IMR-90 (cell line): ENCODE results near the gene ERGIC1. TPM values are rescaled to one million over a fixed set of nuclear protein-coding genes. Genes with fewer than 3 reads are reported as not detected.

ENCODE experiments used
- ATAC-seq: fragments of 200-7000 bp; cut with Tn5 transposase; 2 replicates; pipeline ENCODE4 v1.9.1; 2020; ENCODE audit warnings: low read depth, mild to moderate bottlenecking, moderate library complexity
- BruUV-seq: library from RNA; stranded (reverse); fragments of 400-500 nt; replicated peaks from 2 replicates; lab custom pipeline; 2021; lab: Mats Ljungman, UMichigan
- CTCF ChIA-PET: fragments of 300-600 bp; formaldehyde crosslinking; extraction: SDS; loops from one replicate; lab custom pipeline; 2021; ENCODE audit warnings: antibody characterized with exemption; lab: Yijun Ruan, JAX
- POLR2A ChIA-PET: fragments of 300-600 bp; sonication (Branson Sonifier 250); formaldehyde crosslinking; loops from one replicate; lab custom pipeline; 2022; ENCODE audit warnings: antibody characterized with exemption; ENCODE audit not compliant: unreplicated experiment; lab: Charles Lee
- DNase-seq: peaks from one replicate; pipeline ENCODE4 v3.0.0; 2013
- H2AFZ ChIP-seq: replicated peaks from 2 replicates; pipeline ENCODE3; 2013; ENCODE audit warnings: low read length, mild to moderate bottlenecking; ENCODE audit not compliant: poor library complexity
- H2AK5ac ChIP-seq: 2 replicates; pipeline ENCODE4 v1.6.1; 2013; ENCODE audit warnings: low read depth, low read length, inconsistent platforms
- H2AK9ac ChIP-seq: replicated peaks from 2 replicates; pipeline ENCODE3; 2013; ENCODE audit warnings: mild to moderate bottlenecking, low read depth, low read length, moderate library complexity; ENCODE audit not compliant: poor library complexity
- H2BK120ac ChIP-seq: 2 replicates; pipeline ENCODE4 v1.6.1; 2013; ENCODE audit warnings: low read depth, low read length, inconsistent platforms
- H2BK15ac ChIP-seq: 3 replicates; pipeline ENCODE4 v1.6.1; 2013; ENCODE audit warnings: low read depth, low read length, inconsistent platforms
- H2BK20ac ChIP-seq: 2 replicates; pipeline ENCODE4 v1.6.1; 2013; ENCODE audit warnings: low read depth, mild to moderate bottlenecking, inconsistent platforms, low read length, moderate library complexity
- H2BK5ac ChIP-seq: 2 replicates; pipeline ENCODE4 v1.6.1; 2013; ENCODE audit warnings: mild to moderate bottlenecking, low read depth, low read length, inconsistent platforms; ENCODE audit not compliant: poor library complexity, severe bottlenecking
- H3K14ac ChIP-seq: replicated peaks from 2 replicates; pipeline ENCODE4 v1.6.1; 2013; ENCODE audit warnings: low read depth, low read length, inconsistent platforms
- H3K18ac ChIP-seq: 2 replicates; pipeline ENCODE4 v1.6.1; 2013; ENCODE audit warnings: low read depth, low read length, control low read depth
- H3K23ac ChIP-seq: 2 replicates; pipeline ENCODE4 v1.6.1; 2013; ENCODE audit warnings: low read depth, low read length, inconsistent platforms
- H3K27ac ChIP-seq: 2 replicates; pipeline ENCODE4 v1.5.1; 2013; ENCODE audit warnings: mild to moderate bottlenecking, control low read depth, low read length; ENCODE audit not compliant: insufficient read depth
- H3K27me3 ChIP-seq: 2 replicates; pipeline ENCODE4 v1.6.1; 2013; ENCODE audit warnings: low read length; ENCODE audit not compliant: control insufficient read depth, insufficient read depth
- H3K36me3 ChIP-seq: 2 replicates; pipeline ENCODE4 v1.6.1; 2013; ENCODE audit warnings: low read length, mixed read lengths; ENCODE audit not compliant: control insufficient read depth, insufficient read depth
- H3K4ac ChIP-seq: 2 replicates; pipeline ENCODE4 v1.6.1; 2013; ENCODE audit warnings: low read depth, low read length, inconsistent platforms
- H3K4me1 ChIP-seq: 2 replicates; pipeline ENCODE4 v1.6.1; 2013; ENCODE audit warnings: low read length, mixed read lengths; ENCODE audit not compliant: control insufficient read depth, insufficient read depth
- H3K4me2 ChIP-seq: 2 replicates; pipeline ENCODE4 v1.6.1; 2013; ENCODE audit warnings: low read depth, mild to moderate bottlenecking, control low read depth, low read length, moderate library complexity
- H3K4me3 ChIP-seq: 2 replicates; pipeline ENCODE4 v1.5.1; 2013; ENCODE audit warnings: low read depth, mild to moderate bottlenecking, control low read depth, low read length, moderate library complexity; ENCODE audit not compliant: insufficient read depth
- H3K56ac ChIP-seq: 2 replicates; pipeline ENCODE4 v1.6.1; 2013; ENCODE audit warnings: low read length, inconsistent platforms; ENCODE audit not compliant: insufficient read depth; ENCODE audit errors: extremely low read depth
- H3K79me1 ChIP-seq, 2 experiments: 2 replicates each; pipeline ENCODE4 v1.6.1; 2013; ENCODE audit warnings: low read length in 2 of 2, inconsistent platforms in 1 of 2, low read depth in 1 of 2
- H3K9ac ChIP-seq: 2 replicates; pipeline ENCODE4 v1.6.1; 2013; ENCODE audit warnings: low read depth, low read length, control low read depth
- H3K9me1 ChIP-seq: 2 replicates; pipeline ENCODE4 v1.6.1; 2013; ENCODE audit warnings: low read length, inconsistent platforms; ENCODE audit not compliant: insufficient read depth
- H3K9me3 ChIP-seq: 2 replicates; pipeline ENCODE4 v1.6.1; 2013; ENCODE audit warnings: low read length; ENCODE audit not compliant: control insufficient read depth, insufficient read depth
- H4K20me1 ChIP-seq: 2 replicates; pipeline ENCODE4 v1.6.1; 2013; ENCODE audit warnings: low read length, inconsistent platforms; ENCODE audit not compliant: insufficient read depth
- H4K5ac ChIP-seq: 2 replicates; pipeline ENCODE4 v1.6.1; 2013; ENCODE audit warnings: mild to moderate bottlenecking, low read depth, low read length, control low read depth
- H4K8ac ChIP-seq, 2 experiments: 2 replicates each; pipeline ENCODE4 v1.6.1; 2013; ENCODE audit warnings: low read depth in 2 of 2, low read length in 2 of 2, control low read depth in 1 of 2, inconsistent platforms in 1 of 2
- H4K91ac ChIP-seq: 2 replicates; pipeline ENCODE4 v1.6.1; 2013; ENCODE audit warnings: low read depth, low read length, inconsistent platforms; ENCODE audit not compliant: insufficient read depth
- BHLHE40 ChIP-seq: fragments of 150-350 bp; IDR thresholded peaks from 2 replicates; pipeline ENCODE4 v1.6.1; 2016; ENCODE audit warnings: mild to moderate bottlenecking, low read depth, low read length
- CEBPB ChIP-seq: IDR thresholded peaks from 2 replicates; pipeline ENCODE4 v1.6.1; 2012; ENCODE audit warnings: low read depth, low read length, improper control_type of control experiment
- CHD1 ChIP-seq: IDR thresholded peaks from 2 replicates; pipeline ENCODE4 v1.6.1; 2012; ENCODE audit warnings: low read depth, low read length, improper control_type of control experiment
- FOS ChIP-seq: fragments of 150-350 bp; IDR thresholded peaks from 2 replicates; pipeline ENCODE4 v1.6.1; 2016; ENCODE audit warnings: low read depth, low read length
- MAFK ChIP-seq: IDR thresholded peaks from 2 replicates; pipeline ENCODE4 v1.6.1; 2012; ENCODE audit warnings: low read depth, low read length, improper control_type of control experiment
- MAZ ChIP-seq: IDR thresholded peaks from 2 replicates; pipeline ENCODE4 v1.6.1; 2012; ENCODE audit warnings: low read depth, mild to moderate bottlenecking, low read length, improper control_type of control experiment, moderate library complexity, borderline replicate concordance
- MXI1 ChIP-seq: IDR thresholded peaks from 2 replicates; pipeline ENCODE4 v1.6.1; 2012; ENCODE audit warnings: low read depth, mild to moderate bottlenecking, low read length, moderate library complexity, borderline replicate concordance
- NFE2L2 ChIP-seq: fragments of 150-350 bp; IDR thresholded peaks from 2 replicates; pipeline ENCODE4 v1.6.1; 2016; ENCODE audit warnings: low read depth, mild to moderate bottlenecking, low read length
- POLR2A ChIP-seq: IDR thresholded peaks from 2 replicates; pipeline ENCODE4 v1.6.1; 2012; ENCODE audit warnings: mild to moderate bottlenecking, low read depth, low read length
- RAD21 ChIP-seq: IDR thresholded peaks from 2 replicates; pipeline ENCODE4 v1.6.1; 2012; ENCODE audit warnings: low read length, improper control_type of control experiment
- RCOR1 ChIP-seq: IDR thresholded peaks from 2 replicates; pipeline ENCODE4 v1.6.1; 2012; ENCODE audit warnings: mild to moderate bottlenecking, low read length, improper control_type of control experiment; ENCODE audit not compliant: insufficient replicate concordance
- RFX5 ChIP-seq: IDR thresholded peaks from 2 replicates; pipeline ENCODE4 v1.8.0; 2012; ENCODE audit warnings: low read depth, mild to moderate bottlenecking, low read length, moderate library complexity
- SMC3 ChIP-seq: fragments of 150-350 bp; IDR thresholded peaks from 2 replicates; pipeline ENCODE4 v1.6.1; 2016; ENCODE audit warnings: low read depth, mild to moderate bottlenecking, antibody characterized with exemption, low read length, moderate library complexity
- WGBS, 2 experiments: methylation state at CpG; one replicate each; pipeline versions ENCODE4 v1.1.5 to v1.1.7; 2013; ENCODE audit warnings: missing lambda C conversion rate in 2 of 2; ENCODE audit not compliant: insufficient read length in 1 of 2; ENCODE audit errors: extremely low coverage in 2 of 2; 5-methylcytosine and 5-hydroxymethylcytosine counted together
- dilution Hi-C: fragments of 300-500 bp; cut with HindIII; formaldehyde crosslinking; loops from one replicate; pipeline ENCODE4 v1.14.3; 2018; ENCODE audit warnings: low sequenced_read_pairs; ENCODE audit not compliant: unreplicated experiment
- in situ Hi-C: fragments of 300-500 bp; cut with MboI; formaldehyde crosslinking; loops from 3 replicates; pipeline ENCODE4 v1.14.3; 2019; ENCODE audit warnings: low sequenced_read_pairs, inconsistent platforms, mixed read lengths
- intact Hi-C: fragments of 100-400 bp; cut with micrococcal nuclease; formaldehyde crosslinking; loops from 2 replicates; pipeline ENCODE4 v1.10.0; 2022
- polyA plus RNA-seq, 3 experiments: library from polyadenylated mRNA; depleted of rRNA; stranded (reverse); fragments of >200 nt; gene quantifications; 2 replicates each; pipeline ENCODE4 v1.2.3, GENCODE V29; 2012; ENCODE audit warnings: low replicate concordance in 1 of 3
- total RNA-seq: library from RNA; depleted of rRNA; stranded (reverse); fragments of >200 nt; gene quantifications from 2 replicates; pipeline ENCODE4 v1.2.3, GENCODE V29; 2012
- TF ChIP-seq, protein P1 (sequence below): fragments of 150-350 bp; IDR thresholded peaks from 2 replicates; pipeline ENCODE4 v1.6.1; 2017; ENCODE audit warnings: mild to moderate bottlenecking, antibody characterized with exemption, low read length, low read depth
- TF ChIP-seq, protein P2 (sequence below): fragments of 150-350 bp; IDR thresholded peaks from 2 replicates; pipeline ENCODE4 v1.6.1; 2016; ENCODE audit warnings: low read depth, mild to moderate bottlenecking, low read length, moderate library complexity, borderline replicate concordance
- TF ChIP-seq, protein P3 (sequence below): conservative IDR thresholded peaks from 2 replicates; pipeline ENCODE4 v1.5.1; 2012; ENCODE audit warnings: mild to moderate bottlenecking, low read depth, low read length, improper control_type of control experiment

Gene ERGIC1
- total and polyA plus RNA-seq, 2 of the 4 experiments (the other 2 are of a cell fraction), result 134 to 192 TPM

DNA sequence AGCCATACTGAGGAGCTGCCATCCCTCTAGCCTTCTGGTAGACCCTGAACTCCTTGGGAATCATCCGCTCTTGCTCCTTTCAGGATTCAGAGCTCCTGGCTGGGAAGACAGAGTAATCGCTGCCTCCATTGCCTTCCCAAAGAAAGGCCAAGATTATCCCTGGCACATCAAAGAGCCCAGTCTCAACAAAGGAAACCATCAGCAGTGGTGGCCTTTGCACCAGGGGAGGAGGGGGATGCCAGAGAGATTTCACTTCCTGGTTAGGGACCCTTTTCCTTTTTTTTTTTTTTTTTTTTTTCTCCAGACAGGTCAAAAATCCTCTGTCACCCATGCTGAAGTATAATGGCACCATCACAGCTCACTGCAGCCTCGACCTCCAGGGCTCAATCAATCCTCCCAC lies 16.0 kb upstream of the ERGIC1 start:
- H4K5ac ChIP-seq, result no peak overlapping the region
- H3K36me3 ChIP-seq, result no peaks in the 10 kb centered on the region
- no peak overlapping the region for H3K4me2 ChIP-seq
- peak overlapping the region; percentile 16; the same call in 1 of the 2 replicates for H3K23ac ChIP-seq
- CTCF ChIA-PET, result interaction anchor here (0.7 kb wide), 1 partner anchor 407 kb away, joined by 6 read pairs; no protein-coding TSS in a partner anchor
- H2AK5ac ChIP-seq, result no peak overlapping the region
- no peak for DNase-seq
- H3K4me3 ChIP-seq, result no peak overlapping the region
- peaks cover 11% of the 10 kb centered on the region for H3K4me1 ChIP-seq
- H3K9me3 ChIP-seq, result no peaks in the 10 kb centered on the region
- peak overlapping the region; percentile 55; the same call in 1 of the 2 replicates for H2BK20ac ChIP-seq
- H2BK120ac ChIP-seq, result peak overlapping the region; percentile 49
- dilution Hi-C loops (no loop called here), in situ Hi-C loops (no loop called here), intact Hi-C loops (no loop called here)
- H3K14ac ChIP-seq, result no peak overlapping the region
- H3K9ac ChIP-seq, result no peak overlapping the region
- peak overlapping the region; percentile 93; the same call in 1 of the 3 replicates for H2BK15ac ChIP-seq
- no peak overlapping the region for H4K91ac ChIP-seq
- H3K27me3 ChIP-seq, result no peaks in the 10 kb centered on the region
- peak overlapping the region; percentile 54 for H3K4ac ChIP-seq
- H2AK9ac ChIP-seq, result no peak overlapping the region
- peaks cover 5% of the 10 kb centered on the region for H3K9me1 ChIP-seq
- H4K8ac ChIP-seq, result no peak overlapping the region
- H4K20me1 ChIP-seq, result no peaks in the 10 kb centered on the region
- no peak overlapping the region for H3K18ac ChIP-seq
- TF ChIP-seq RAD21 (no peak), MAFK (no peak), CEBPB (no peak), MXI1 (no peak), NFE2L2 (no peak), CHD1 (no peak), BHLHE40 (no peak), FOS (no peak), RFX5 (no peak), MAZ (no peak), POLR2A (no peak), RCOR1 (no peak), SMC3 (no peak)
- TF ChIP-seq, protein P1, sequence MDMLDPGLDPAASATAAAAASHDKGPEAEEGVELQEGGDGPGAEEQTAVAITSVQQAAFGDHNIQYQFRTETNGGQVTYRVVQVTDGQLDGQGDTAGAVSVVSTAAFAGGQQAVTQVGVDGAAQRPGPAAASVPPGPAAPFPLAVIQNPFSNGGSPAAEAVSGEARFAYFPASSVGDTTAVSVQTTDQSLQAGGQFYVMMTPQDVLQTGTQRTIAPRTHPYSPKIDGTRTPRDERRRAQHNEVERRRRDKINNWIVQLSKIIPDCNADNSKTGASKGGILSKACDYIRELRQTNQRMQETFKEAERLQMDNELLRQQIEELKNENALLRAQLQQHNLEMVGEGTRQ, result no peak
- TF ChIP-seq, protein P2, sequence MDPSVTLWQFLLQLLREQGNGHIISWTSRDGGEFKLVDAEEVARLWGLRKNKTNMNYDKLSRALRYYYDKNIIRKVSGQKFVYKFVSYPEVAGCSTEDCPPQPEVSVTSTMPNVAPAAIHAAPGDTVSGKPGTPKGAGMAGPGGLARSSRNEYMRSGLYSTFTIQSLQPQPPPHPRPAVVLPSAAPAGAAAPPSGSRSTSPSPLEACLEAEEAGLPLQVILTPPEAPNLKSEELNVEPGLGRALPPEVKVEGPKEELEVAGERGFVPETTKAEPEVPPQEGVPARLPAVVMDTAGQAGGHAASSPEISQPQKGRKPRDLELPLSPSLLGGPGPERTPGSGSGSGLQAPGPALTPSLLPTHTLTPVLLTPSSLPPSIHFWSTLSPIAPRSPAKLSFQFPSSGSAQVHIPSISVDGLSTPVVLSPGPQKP, result no peak
- TF ChIP-seq, protein P3, sequence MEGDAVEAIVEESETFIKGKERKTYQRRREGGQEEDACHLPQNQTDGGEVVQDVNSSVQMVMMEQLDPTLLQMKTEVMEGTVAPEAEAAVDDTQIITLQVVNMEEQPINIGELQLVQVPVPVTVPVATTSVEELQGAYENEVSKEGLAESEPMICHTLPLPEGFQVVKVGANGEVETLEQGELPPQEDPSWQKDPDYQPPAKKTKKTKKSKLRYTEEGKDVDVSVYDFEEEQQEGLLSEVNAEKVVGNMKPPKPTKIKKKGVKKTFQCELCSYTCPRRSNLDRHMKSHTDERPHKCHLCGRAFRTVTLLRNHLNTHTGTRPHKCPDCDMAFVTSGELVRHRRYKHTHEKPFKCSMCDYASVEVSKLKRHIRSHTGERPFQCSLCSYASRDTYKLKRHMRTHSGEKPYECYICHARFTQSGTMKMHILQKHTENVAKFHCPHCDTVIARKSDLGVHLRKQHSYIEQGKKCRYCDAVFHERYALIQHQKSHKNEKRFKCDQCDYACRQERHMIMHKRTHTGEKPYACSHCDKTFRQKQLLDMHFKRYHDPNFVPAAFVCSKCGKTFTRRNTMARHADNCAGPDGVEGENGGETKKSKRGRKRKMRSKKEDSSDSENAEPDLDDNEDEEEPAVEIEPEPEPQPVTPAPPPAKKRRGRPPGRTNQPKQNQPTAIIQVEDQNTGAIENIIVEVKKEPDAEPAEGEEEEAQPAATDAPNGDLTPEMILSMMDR, result no peak
- no peaks in the 10 kb centered on the region for H3K79me1 ChIP-seq
- no CpG with 5 or more reads among the region's 3 CpGs for WGBS, 2 experiments
- no peak overlapping the region for H2AFZ ChIP-seq
- H2BK5ac ChIP-seq, result no peak overlapping the region
- no peak overlapping the region for H3K27ac ChIP-seq
- no TSS peak for BruUV-seq
- POLR2A ChIA-PET, result no interaction called here
- no peak overlapping the region for H3K56ac ChIP-seq
- ATAC-seq, result no peak
